GM21528 (cell line): ENCODE results near the gene BAAT.

Experiments
- ATAC-seq: cut with Tn5 transposase; IDR thresholded peaks from one replicate; pipeline ENCODE4 v1.9.1; 2021; ENCODE audit warnings: mild to moderate bottlenecking, moderate library complexity; ENCODE audit not compliant: unreplicated experiment, low FRiP score

Gene BAAT

GRCh38 chr9:101326035-101326434, 58.8 kb downstream of the BAAT start:
- no peak for ATAC-seq

GRCh38 chr9:101325053-101325452, 59.8 kb downstream of the BAAT start:
- ATAC-seq, result no peak

GRCh38 chr9:101324245-101324804, 60.5 kb downstream of the BAAT start:
- no peak for ATAC-seq

- no peak for ATAC-seq
These were observed 61.7 kb downstream of the BAAT start for GRCh38 chr9:101323129-101323528.

GRCh38 chr9:101317735-101318134, 67.1 kb downstream of the BAAT start:
- no peak for ATAC-seq

GRCh38 chr9:101315112-101315450, 69.7 kb downstream of the BAAT start:
- no peak for ATAC-seq

- no peak for ATAC-seq
These were observed 72.1 kb downstream of the BAAT start for GRCh38 chr9:101312661-101313060.

GRCh38 chr9:101311758-101312420, 72.9 kb downstream of the BAAT start:
- ATAC-seq, result peak; percentile 95

GRCh38 chr9:101311191-101311590, 73.6 kb downstream of the BAAT start:
- no peak for ATAC-seq
